Measurements from ENCODE around the gene TARS3. TPM values are rescaled to one million over a fixed set of nuclear protein-coding genes. Genes with fewer than 3 reads are reported as not detected.

Gene TARS3
- total and polyA plus RNA-seq, 2 experiments from 2014 or later, result 9.7 to 28.5 TPM

DNA sequence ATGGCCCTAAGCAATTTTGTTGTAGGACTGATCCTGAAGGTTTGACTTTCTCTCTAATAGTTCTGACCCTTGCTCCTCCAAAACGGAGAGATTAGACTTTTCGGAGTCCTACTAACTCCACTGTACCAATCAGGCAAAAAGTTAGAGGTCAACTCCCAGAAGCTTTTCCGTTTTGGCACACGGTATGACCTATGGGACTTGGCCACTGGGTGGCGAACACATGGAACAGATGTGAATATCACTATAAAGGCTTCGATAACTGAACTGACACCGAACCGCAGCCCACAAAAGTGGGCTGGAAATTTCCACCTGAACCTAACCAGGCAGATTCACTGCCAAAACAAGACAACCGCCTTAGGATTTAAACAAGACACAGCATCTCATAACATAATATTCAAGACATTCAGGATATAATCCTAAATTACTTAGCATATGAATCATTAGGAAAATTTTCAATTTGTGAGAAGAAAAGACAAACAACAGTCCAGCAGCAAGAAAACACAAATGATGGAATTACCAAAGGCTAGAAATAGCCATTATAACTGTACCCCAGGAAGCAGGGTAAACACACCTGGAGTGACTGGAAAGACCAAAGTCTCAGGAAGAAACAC is 59.9 kb downstream of the TARS3 start:
- H4K20me1 ChIP-seq (ENCODE audit: insufficient read depth, poor library complexity, severe bottlenecking), result no peaks in the 10 kb centered on the region
- no peaks in the 10 kb centered on the region for H3K9me3 ChIP-seq (ENCODE audit: low read depth)
- no peak overlapping the region for H2AFZ ChIP-seq
- DNase-seq (ENCODE audit: low spot score), result no peak
- H3K79me2 ChIP-seq, result no peaks in the 10 kb centered on the region
- no peaks in the 10 kb centered on the region for H3K4me1 ChIP-seq (ENCODE audit: insufficient read depth)
- 83% methylated on average over 9 of the region's 9 CpGs for WGBS (ENCODE audit: low lambda C conversion rate, missing lambda C conversion rate)
- H3K27ac ChIP-seq, result no peak overlapping the region
- no peaks in the 10 kb centered on the region for H3K27me3 ChIP-seq
- TF ChIP-seq CTCF (IDR thresholded peaks at IDR 0.05; ENCODE audit: poor library complexity) (peak; percentile 29), EZH2 (IDR thresholded peaks at IDR 0.05; ENCODE audit: borderline replicate concordance) (no peak), EZH2phosphoT487 (IDR thresholded peaks at IDR 0.05; ENCODE audit: low read depth, severe bottlenecking, unreplicated experiment) (no peak)
- H3K36me3 ChIP-seq (replicated peaks; ENCODE audit: insufficient read depth, low read depth), result no peaks in the 10 kb centered on the region
- H3K9me2 ChIP-seq (replicated peaks; ENCODE audit: insufficient read depth), result no peaks in the 10 kb centered on the region
- H3K4me3 ChIP-seq, result no peak overlapping the region
- no peak overlapping the region for H3K4me2 ChIP-seq

GRCh38 chr15:101662203-101662602 is 62.1 kb downstream of the TARS3 start:
- H3K79me2 ChIP-seq, result no peaks in the 10 kb centered on the region
- H3K27ac ChIP-seq, result no peak overlapping the region
- 94% methylated on average over 1 of the region's 1 CpG for WGBS (ENCODE audit: low lambda C conversion rate, missing lambda C conversion rate)
- TF ChIP-seq CTCF (IDR thresholded peaks at IDR 0.05; ENCODE audit: poor library complexity), result no peak
- TF ChIP-seq EZH2 (IDR thresholded peaks at IDR 0.05; ENCODE audit: borderline replicate concordance), result no peak
- TF ChIP-seq EZH2phosphoT487 (IDR thresholded peaks at IDR 0.05; ENCODE audit: low read depth, severe bottlenecking, unreplicated experiment), result no peak
- H3K36me3 ChIP-seq (replicated peaks; ENCODE audit: insufficient read depth, low read depth), result no peaks in the 10 kb centered on the region
- H2AFZ ChIP-seq, result no peak overlapping the region
- no peaks in the 10 kb centered on the region for H3K27me3 ChIP-seq
- H3K9me3 ChIP-seq (ENCODE audit: low read depth), result no peaks in the 10 kb centered on the region
- no peaks in the 10 kb centered on the region for H3K9me2 ChIP-seq (replicated peaks; ENCODE audit: insufficient read depth)
- H3K4me3 ChIP-seq, result no peak overlapping the region
- no peaks in the 10 kb centered on the region for H3K4me1 ChIP-seq (ENCODE audit: insufficient read depth)
- no peak overlapping the region for H3K4me2 ChIP-seq
- no peak for DNase-seq (ENCODE audit: low spot score)
- no peaks in the 10 kb centered on the region for H4K20me1 ChIP-seq (ENCODE audit: insufficient read depth, poor library complexity, severe bottlenecking)

DNA sequence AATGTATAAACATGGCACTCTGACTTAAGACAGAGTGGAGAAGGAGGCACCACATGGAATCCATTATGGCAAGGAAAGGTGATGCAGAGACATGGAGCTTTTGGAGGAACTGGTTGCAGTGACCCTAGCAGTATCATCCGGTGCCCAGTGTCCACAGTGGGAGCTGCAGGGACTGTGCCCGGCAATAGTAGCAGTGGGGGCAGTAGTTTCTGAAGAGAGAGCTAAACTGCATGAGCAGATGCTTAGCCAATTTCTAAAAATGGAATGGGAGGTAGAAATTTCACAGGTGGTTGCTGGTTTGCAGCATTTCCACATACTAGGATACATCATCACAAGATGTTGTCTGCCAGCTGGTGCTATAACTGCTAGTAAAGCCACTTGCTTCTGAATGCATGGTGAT is 64.3 kb downstream of the TARS3 start:
- Histone ChIP-seq H3K9me2 (replicated peaks; ENCODE audit: insufficient read depth) (no peaks in the 10 kb centered on the region), H3K27me3 (no peaks in the 10 kb centered on the region), H3K27ac (no peak overlapping the region), H3K4me3 (no peak overlapping the region), H4K20me1 (ENCODE audit: insufficient read depth, poor library complexity, severe bottlenecking) (no peaks in the 10 kb centered on the region), H3K4me1 (ENCODE audit: insufficient read depth) (no peaks in the 10 kb centered on the region), H3K36me3 (replicated peaks; ENCODE audit: insufficient read depth, low read depth) (no peaks in the 10 kb centered on the region), H3K4me2 (no peak overlapping the region), H3K9me3 (ENCODE audit: low read depth) (no peaks in the 10 kb centered on the region), H3K79me2 (no peaks in the 10 kb centered on the region), H2AFZ (no peak overlapping the region)
- no peak for DNase-seq (ENCODE audit: low spot score)
- TF ChIP-seq EZH2 (IDR thresholded peaks at IDR 0.05; ENCODE audit: borderline replicate concordance) (no peak), CTCF (IDR thresholded peaks at IDR 0.05; ENCODE audit: poor library complexity) (no peak), EZH2phosphoT487 (IDR thresholded peaks at IDR 0.05; ENCODE audit: low read depth, severe bottlenecking, unreplicated experiment) (no peak)
- 100% methylated on average over 2 of the region's 2 CpGs for WGBS (ENCODE audit: low lambda C conversion rate, missing lambda C conversion rate)

Measured in hepatocyte (in vitro differentiated cells).